Mesenteric fat pad (tissue), 1 donor: ENCODE data around the gene EIF5A2. TPM values are rescaled to one million over a fixed set of nuclear protein-coding genes. Genes with fewer than 3 reads are reported as not detected.
"Not testable (repeated sequence)": the region's sequence is repeated elsewhere in the genome, so short reads cannot be mapped to it uniquely, and the experiment has no call there.

Experiments used
- DNase-seq: peaks from one replicate; pipeline ENCODE4 v3.0.0-alpha.2; 2020; ENCODE audit warnings: low spot score
- long read RNA-seq: library from polyadenylated mRNA; unstranded; transcript quantifications from one replicate; pipeline ENCODE4 v2.0.0, GENCODE V29; 2020
- total RNA-seq: library from RNA; stranded (reverse); fragmentation: NEBNext Ultra II Directional; extraction: Animal tissue kit (Norgen Biotek cat#: 25700); gene quantifications from one replicate; pipeline ENCODE4 v1.2.1, GENCODE V29; 2021
- donor health status: DM: yes; HTN: yes; CAD: no.

The EIF5A2 gene
- 13.7 TPM for total RNA-seq
- long read RNA-seq, full-length matches to known transcripts, result 13 of 14 reads
- long read RNA-seq, partial matches to known transcripts, result 0 of 14 reads
- long read RNA-seq, other reads (novel, unspliced or antisense), result 1 of 14 reads

GRCh38 chr3:170908235-170909116, at the start of gene EIF5A2:
TSS of gene EIF5A2 (minus strand) at chr3:170908637. CDS start at chr3:170907806, 831 bp downstream.
- DNase-seq, result peak; percentile 97

- no peak for DNase-seq
These were observed 48.2 kb upstream of the EIF5A2 start for GRCh38 chr3:170956647-170957046.

- DNase-seq, result no peak
These were observed 45.3 kb upstream of the EIF5A2 start for GRCh38 chr3:170953736-170954135.

GRCh38 chr3:170953229-170953628, 44.8 kb upstream of the EIF5A2 start:
- no peak for DNase-seq

GRCh38 chr3:170949211-170949610, 40.8 kb upstream of the EIF5A2 start:
- DNase-seq, result no peak

- no peak for DNase-seq
These were observed 38.8 kb upstream of the EIF5A2 start for GRCh38 chr3:170947018-170947769.

GRCh38 chr3:170942011-170942410, 33.6 kb upstream of the EIF5A2 start:
- no peak for DNase-seq

- DNase-seq, result no peak
These were observed 33.1 kb upstream of the EIF5A2 start for GRCh38 chr3:170941551-170941950.

- DNase-seq, result not testable (repeated sequence)
These were observed 24.6 kb upstream of the EIF5A2 start for GRCh38 chr3:170933039-170933438.

GRCh38 chr3:170923553-170923952, 15.1 kb upstream of the EIF5A2 start:
- not testable (repeated sequence) for DNase-seq

GRCh38 chr3:170918715-170919114, 10.3 kb upstream of the EIF5A2 start:
- DNase-seq, result no peak

GRCh38 chr3:170914690-170915089, 6.3 kb upstream of the EIF5A2 start:
- no peak for DNase-seq

GRCh38 chr3:170914212-170914611, 5.8 kb upstream of the EIF5A2 start:
- no peak for DNase-seq

- no peak for DNase-seq
These were observed 2.6 kb upstream of the EIF5A2 start for GRCh38 chr3:170911051-170911450.

- DNase-seq, result no peak
These were observed 2.1 kb upstream of the EIF5A2 start for GRCh38 chr3:170910542-170910941.

- no peak for DNase-seq
These were observed 879 bp upstream of the EIF5A2 start for GRCh38 chr3:170909129-170909903.

GRCh38 chr3:170907637-170908234, 701 bp downstream of the EIF5A2 start:
- no peak for DNase-seq

- no peak for DNase-seq
These were observed 2.6 kb downstream of the EIF5A2 start for GRCh38 chr3:170905862-170906261.

GRCh38 chr3:170903123-170903522, 5.3 kb downstream of the EIF5A2 start:
- no peak for DNase-seq

- no peak for DNase-seq
These were observed 9.0 kb downstream of the EIF5A2 start for GRCh38 chr3:170899455-170899854.

GRCh38 chr3:170897978-170898377, 10.5 kb downstream of the EIF5A2 start:
- DNase-seq, result no peak
